PC-3 (cell line): ENCODE measurements around the gene AGAP1.

Experiments used
- CTCF ChIP-seq: fragments of 300-600 bp; sonication (generic); conservative IDR thresholded peaks from 2 replicates; pipeline ENCODE4 v1.5.1; 2017; ENCODE audit warnings: antibody characterized with exemption, low read depth, mild to moderate bottlenecking, low read length
- EZH2 ChIP-seq: fragments of 300-600 bp; sonication (generic); IDR thresholded peaks from one replicate; pipeline ENCODE4 v1.6.1; 2017; ENCODE audit warnings: antibody characterized with exemption, mild to moderate bottlenecking, low read length; ENCODE audit not compliant: unreplicated experiment

- TF ChIP-seq CTCF (no peak), EZH2 (no peak)
These were observed 218.3 kb downstream of the AGAP1 start for GRCh38 chr2:235712176-235712575.
